ENCODE results near the gene MORC3. TPM values are rescaled to one million over a fixed set of nuclear protein-coding genes. Genes with fewer than 3 reads are reported as not detected.

The MORC3 gene
- total RNA-seq, 2 donors from 2014 or later = 16.9 to 46.1 TPM

GRCh38 chr21:36425286-36425685 lies 105.3 kb downstream of the MORC3 start:
- no peaks in the 10 kb centered on the region for H3K36me3 ChIP-seq (replicated peaks in 1 of 2; ENCODE audit: insufficient read depth in 1 of 2, low read depth in 2 of 2)
- H3K27me3 ChIP-seq = no peaks in the 10 kb centered on the region
- H3K27ac ChIP-seq = no peak overlapping the region
- DNase-seq (no peak), ATAC-seq (no peak)
- 88 to 89% methylated on average over 6 to 9 of the region's 9 CpGs for WGBS, 2 donors
- H3K4me1 ChIP-seq = peaks cover 16% of the 10 kb centered on the region
- intact Hi-C loops (cut with DNase I) = no loop called here
- TF ChIP-seq CTCF (IDR thresholded peaks at IDR 0.05) (no peak), POLR2A (IDR thresholded peaks at IDR 0.05) (no peak)
- no peaks in the 10 kb centered on the region for H3K9me3 ChIP-seq
- H3K4me3 ChIP-seq = no peak overlapping the region

Small RNAs within 50 kb of the gene (small RNA-seq; reads per million reads assigned to genes)
- gene ATP5MFP1 = not detected

Other genes with a start within 250 kb of the MORC3 start
- gene CBR3, start 185.1 kb upstream of the MORC3 start, total RNA-seq = 1 to 10 TPM in 1 of 2 donors, under 1 TPM in 1; 0.52 to 1.3 TPM
- 10 to 100 TPM in 1 of 2 donors, 1 to 10 TPM in 1; 4.6 to 15.3 TPM for gene DOP1B, start 163.4 kb upstream of the MORC3 start, total RNA-seq
- 1 to 10 TPM; 4.2 to 6.3 TPM for gene CHAF1B, start 65.2 kb downstream of the MORC3 start, total RNA-seq
- under 1 TPM in 1 of 2 donors, not detected in 1; 0.26 TPM for gene CLDN14, start 159.9 kb downstream of the MORC3 start, total RNA-seq

All from body of pancreas (tissue), 4 donors.